ENCODE results near the gene LRPPRC. TPM values are rescaled to one million over a fixed set of nuclear protein-coding genes. Genes with fewer than 3 reads are reported as not detected.

The LRPPRC gene
- total and polyA plus RNA-seq, 2 experiments from 2014 or later: 163 to 200 TPM

DNA sequence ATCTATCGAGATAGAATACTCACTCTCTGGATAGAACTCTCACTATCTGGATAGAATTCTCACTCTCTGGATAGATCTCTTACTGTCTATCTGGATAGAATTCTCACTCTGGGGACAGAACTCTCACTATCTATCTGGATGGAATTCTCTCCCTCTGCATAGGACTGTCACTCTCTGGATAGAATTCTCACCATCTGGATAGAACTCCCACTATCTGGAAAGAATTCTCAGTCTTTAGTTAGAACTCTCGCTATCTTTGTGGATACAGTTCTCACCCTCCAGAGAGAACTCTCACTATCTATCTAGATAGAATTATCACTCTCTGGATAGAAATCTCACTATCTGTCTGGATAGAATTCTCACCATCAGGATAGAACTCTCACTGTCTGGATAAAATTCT is 140.5 kb downstream of the LRPPRC start:
- H2AFZ ChIP-seq: no peak overlapping the region
- no peak overlapping the region for H3K27ac ChIP-seq (ENCODE audit: low read depth)
- no peaks in the 10 kb centered on the region for H3K36me3 ChIP-seq (ENCODE audit: insufficient read depth)
- no peaks in the 10 kb centered on the region for H3K4me1 ChIP-seq (ENCODE audit: insufficient read depth)
- H3F3A ChIP-seq (replicated peaks; ENCODE audit: low read depth): no peaks in the 10 kb centered on the region
- DNase-seq (ENCODE audit: low spot score) (no peak), ATAC-seq (no peak)
- peaks cover 30% of the 10 kb centered on the region; the same call in 1 of the 2 replicates for H3K27me3 ChIP-seq (ENCODE audit: insufficient read depth)
- no peaks in the 10 kb centered on the region for H3K9me2 ChIP-seq (ENCODE audit: insufficient read depth)
- H3K79me2 ChIP-seq (replicated peaks; ENCODE audit: insufficient read depth): no peaks in the 10 kb centered on the region
- no peak overlapping the region for H3K27ac Mint-ChIP-seq
- H3K36me3 Mint-ChIP-seq (ENCODE audit: low read depth): no peaks in the 10 kb centered on the region
- H3K9me3 Mint-ChIP-seq: no peaks in the 10 kb centered on the region
- H3K4me1 Mint-ChIP-seq: no peaks in the 10 kb centered on the region
- H3K27me3 Mint-ChIP-seq (ENCODE audit: insufficient read depth, low read depth, poor library complexity): peaks cover 5% of the 10 kb centered on the region
- no peak overlapping the region for H3K4me2 ChIP-seq
- no peaks in the 10 kb centered on the region for H4K20me1 ChIP-seq (replicated peaks; ENCODE audit: insufficient read depth)
- no peak overlapping the region for H3K4me3 Mint-ChIP-seq
- TF ChIP-seq, protein P1, sequence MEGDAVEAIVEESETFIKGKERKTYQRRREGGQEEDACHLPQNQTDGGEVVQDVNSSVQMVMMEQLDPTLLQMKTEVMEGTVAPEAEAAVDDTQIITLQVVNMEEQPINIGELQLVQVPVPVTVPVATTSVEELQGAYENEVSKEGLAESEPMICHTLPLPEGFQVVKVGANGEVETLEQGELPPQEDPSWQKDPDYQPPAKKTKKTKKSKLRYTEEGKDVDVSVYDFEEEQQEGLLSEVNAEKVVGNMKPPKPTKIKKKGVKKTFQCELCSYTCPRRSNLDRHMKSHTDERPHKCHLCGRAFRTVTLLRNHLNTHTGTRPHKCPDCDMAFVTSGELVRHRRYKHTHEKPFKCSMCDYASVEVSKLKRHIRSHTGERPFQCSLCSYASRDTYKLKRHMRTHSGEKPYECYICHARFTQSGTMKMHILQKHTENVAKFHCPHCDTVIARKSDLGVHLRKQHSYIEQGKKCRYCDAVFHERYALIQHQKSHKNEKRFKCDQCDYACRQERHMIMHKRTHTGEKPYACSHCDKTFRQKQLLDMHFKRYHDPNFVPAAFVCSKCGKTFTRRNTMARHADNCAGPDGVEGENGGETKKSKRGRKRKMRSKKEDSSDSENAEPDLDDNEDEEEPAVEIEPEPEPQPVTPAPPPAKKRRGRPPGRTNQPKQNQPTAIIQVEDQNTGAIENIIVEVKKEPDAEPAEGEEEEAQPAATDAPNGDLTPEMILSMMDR (conservative IDR thresholded peaks at IDR 0.05; ENCODE audit: low read depth in 2 of 2): no peak
- TF ChIP-seq POLR2AphosphoS5 (IDR thresholded peaks at IDR 0.05; ENCODE audit: low read depth) (no peak), JUNB (IDR thresholded peaks at IDR 0.05; ENCODE audit: unreplicated experiment) (no peak), CREB1 (CRISPR knock-in tag; IDR thresholded peaks at IDR 0.05; ENCODE audit: low read depth) (no peak), EZH2phosphoT487 (IDR thresholded peaks at IDR 0.05; ENCODE audit: unreplicated experiment) (no peak), ZNF331 (CRISPR knock-in tag; IDR thresholded peaks at IDR 0.05; ENCODE audit: low read depth) (no peak), ZNF114 (CRISPR knock-in tag; IDR thresholded peaks at IDR 0.05) (no peak), STAT1 (IDR thresholded peaks at IDR 0.05; ENCODE audit: unreplicated experiment) (no peak), EZH2 (IDR thresholded peaks at IDR 0.05; ENCODE audit: low read depth, unreplicated experiment) (no peak), NANOG (IDR thresholded peaks at IDR 0.05; ENCODE audit: borderline replicate concordance) (no peak)
- TF ChIP-seq, protein P2, sequence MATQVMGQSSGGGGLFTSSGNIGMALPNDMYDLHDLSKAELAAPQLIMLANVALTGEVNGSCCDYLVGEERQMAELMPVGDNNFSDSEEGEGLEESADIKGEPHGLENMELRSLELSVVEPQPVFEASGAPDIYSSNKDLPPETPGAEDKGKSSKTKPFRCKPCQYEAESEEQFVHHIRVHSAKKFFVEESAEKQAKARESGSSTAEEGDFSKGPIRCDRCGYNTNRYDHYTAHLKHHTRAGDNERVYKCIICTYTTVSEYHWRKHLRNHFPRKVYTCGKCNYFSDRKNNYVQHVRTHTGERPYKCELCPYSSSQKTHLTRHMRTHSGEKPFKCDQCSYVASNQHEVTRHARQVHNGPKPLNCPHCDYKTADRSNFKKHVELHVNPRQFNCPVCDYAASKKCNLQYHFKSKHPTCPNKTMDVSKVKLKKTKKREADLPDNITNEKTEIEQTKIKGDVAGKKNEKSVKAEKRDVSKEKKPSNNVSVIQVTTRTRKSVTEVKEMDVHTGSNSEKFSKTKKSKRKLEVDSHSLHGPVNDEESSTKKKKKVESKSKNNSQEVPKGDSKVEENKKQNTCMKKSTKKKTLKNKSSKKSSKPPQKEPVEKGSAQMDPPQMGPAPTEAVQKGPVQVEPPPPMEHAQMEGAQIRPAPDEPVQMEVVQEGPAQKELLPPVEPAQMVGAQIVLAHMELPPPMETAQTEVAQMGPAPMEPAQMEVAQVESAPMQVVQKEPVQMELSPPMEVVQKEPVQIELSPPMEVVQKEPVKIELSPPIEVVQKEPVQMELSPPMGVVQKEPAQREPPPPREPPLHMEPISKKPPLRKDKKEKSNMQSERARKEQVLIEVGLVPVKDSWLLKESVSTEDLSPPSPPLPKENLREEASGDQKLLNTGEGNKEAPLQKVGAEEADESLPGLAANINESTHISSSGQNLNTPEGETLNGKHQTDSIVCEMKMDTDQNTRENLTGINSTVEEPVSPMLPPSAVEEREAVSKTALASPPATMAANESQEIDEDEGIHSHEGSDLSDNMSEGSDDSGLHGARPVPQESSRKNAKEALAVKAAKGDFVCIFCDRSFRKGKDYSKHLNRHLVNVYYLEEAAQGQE (IDR thresholded peaks at IDR 0.05; ENCODE audit: unreplicated experiment): no peak
- TF ChIP-seq, protein P3, sequence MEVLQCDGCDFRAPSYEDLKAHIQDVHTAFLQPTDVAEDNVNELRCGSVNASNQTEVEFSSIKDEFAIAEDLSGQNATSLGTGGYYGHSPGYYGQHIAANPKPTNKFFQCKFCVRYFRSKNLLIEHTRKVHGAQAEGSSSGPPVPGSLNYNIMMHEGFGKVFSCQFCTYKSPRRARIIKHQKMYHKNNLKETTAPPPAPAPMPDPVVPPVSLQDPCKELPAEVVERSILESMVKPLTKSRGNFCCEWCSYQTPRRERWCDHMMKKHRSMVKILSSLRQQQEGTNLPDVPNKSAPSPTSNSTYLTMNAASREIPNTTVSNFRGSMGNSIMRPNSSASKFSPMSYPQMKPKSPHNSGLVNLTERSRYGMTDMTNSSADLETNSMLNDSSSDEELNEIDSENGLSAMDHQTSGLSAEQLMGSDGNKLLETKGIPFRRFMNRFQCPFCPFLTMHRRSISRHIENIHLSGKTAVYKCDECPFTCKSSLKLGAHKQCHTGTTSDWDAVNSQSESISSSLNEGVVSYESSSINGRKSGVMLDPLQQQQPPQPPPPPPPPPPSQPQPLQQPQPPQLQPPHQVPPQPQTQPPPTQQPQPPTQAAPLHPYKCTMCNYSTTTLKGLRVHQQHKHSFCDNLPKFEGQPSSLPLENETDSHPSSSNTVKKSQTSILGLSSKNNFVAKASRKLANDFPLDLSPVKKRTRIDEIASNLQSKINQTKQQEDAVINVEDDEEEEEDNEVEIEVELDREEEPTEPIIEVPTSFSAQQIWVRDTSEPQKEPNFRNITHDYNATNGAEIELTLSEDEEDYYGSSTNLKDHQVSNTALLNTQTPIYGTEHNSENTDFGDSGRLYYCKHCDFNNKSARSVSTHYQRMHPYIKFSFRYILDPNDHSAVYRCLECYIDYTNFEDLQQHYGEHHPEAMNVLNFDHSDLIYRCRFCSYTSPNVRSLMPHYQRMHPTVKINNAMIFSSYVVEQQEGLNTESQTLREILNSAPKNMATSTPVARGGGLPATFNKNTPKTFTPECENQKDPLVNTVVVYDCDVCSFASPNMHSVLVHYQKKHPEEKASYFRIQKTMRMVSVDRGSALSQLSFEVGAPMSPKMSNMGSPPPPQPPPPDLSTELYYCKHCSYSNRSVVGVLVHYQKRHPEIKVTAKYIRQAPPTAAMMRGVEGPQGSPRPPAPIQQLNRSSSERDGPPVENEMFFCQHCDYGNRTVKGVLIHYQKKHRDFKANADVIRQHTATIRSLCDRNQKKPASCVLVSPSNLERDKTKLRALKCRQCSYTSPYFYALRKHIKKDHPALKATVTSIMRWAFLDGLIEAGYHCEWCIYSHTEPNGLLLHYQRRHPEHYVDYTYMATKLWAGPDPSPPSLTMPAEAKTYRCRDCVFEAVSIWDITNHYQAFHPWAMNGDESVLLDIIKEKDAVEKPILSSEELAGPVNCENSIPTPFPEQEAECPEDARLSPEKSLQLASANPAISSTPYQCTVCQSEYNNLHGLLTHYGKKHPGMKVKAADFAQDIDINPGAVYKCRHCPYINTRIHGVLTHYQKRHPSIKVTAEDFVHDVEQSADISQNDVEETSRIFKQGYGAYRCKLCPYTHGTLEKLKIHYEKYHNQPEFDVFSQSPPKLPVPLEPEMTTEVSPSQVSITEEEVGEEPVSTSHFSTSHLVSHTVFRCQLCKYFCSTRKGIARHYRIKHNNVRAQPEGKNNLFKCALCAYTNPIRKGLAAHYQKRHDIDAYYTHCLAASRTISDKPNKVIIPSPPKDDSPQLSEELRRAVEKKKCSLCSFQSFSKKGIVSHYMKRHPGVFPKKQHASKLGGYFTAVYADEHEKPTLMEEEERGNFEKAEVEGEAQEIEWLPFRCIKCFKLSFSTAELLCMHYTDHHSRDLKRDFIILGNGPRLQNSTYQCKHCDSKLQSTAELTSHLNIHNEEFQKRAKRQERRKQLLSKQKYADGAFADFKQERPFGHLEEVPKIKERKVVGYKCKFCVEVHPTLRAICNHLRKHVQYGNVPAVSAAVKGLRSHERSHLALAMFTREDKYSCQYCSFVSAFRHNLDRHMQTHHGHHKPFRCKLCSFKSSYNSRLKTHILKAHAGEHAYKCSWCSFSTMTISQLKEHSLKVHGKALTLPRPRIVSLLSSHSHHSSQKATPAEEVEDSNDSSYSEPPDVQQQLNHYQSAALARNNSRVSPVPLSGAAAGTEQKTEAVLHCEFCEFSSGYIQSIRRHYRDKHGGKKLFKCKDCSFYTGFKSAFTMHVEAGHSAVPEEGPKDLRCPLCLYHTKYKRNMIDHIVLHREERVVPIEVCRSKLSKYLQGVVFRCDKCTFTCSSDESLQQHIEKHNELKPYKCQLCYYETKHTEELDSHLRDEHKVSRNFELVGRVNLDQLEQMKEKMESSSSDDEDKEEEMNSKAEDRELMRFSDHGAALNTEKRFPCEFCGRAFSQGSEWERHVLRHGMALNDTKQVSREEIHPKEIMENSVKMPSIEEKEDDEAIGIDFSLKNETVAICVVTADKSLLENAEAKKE (CRISPR knock-in tag; IDR thresholded peaks at IDR 0.05): no peak
- TF ChIP-seq, protein P4, sequence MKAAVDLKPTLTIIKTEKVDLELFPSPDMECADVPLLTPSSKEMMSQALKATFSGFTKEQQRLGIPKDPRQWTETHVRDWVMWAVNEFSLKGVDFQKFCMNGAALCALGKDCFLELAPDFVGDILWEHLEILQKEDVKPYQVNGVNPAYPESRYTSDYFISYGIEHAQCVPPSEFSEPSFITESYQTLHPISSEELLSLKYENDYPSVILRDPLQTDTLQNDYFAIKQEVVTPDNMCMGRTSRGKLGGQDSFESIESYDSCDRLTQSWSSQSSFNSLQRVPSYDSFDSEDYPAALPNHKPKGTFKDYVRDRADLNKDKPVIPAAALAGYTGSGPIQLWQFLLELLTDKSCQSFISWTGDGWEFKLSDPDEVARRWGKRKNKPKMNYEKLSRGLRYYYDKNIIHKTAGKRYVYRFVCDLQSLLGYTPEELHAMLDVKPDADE (IDR thresholded peaks at IDR 0.05): no peak
- H3K4me3 ChIP-seq: no peak overlapping the region
